HepG2 (cell line): ENCODE results near the gene FRMD4A. TPM values are rescaled to one million over a fixed set of nuclear protein-coding genes. Genes with fewer than 3 reads are reported as not detected.

Source experiments
- ATAC-seq: fragments of 200-7000 bp; cut with Tn5 transposase; 3 replicates; pipeline ENCODE4 v1.9.1; 2020; ENCODE audit warnings: mild to moderate bottlenecking, moderate library complexity
- BruUV-seq: library from RNA; stranded (reverse); fragments of 400-500 nt; replicated peaks from 2 replicates; lab custom pipeline; 2021; lab: Mats Ljungman, UMichigan
- CTCF ChIA-PET: fragments of 300-600 bp; formaldehyde crosslinking; extraction: SDS; loops from one replicate; lab custom pipeline; 2021; ENCODE audit warnings: low total read pairs, inconsistent platforms, low intra/inter-chr PET ratio; lab: Yijun Ruan, JAX
- POLR2A ChIA-PET: fragments of 350-600 bp; sonication (Branson Sonifier 250); formaldehyde crosslinking; loops from one replicate; lab custom pipeline; 2020; ENCODE audit warnings: antibody characterized with exemption, inconsistent platforms; lab: Yijun Ruan, JAX
- DNase-seq: peaks from one replicate; pipeline ENCODE4 v3.0.0-alpha.2; 2015; ENCODE audit warnings: low spot score
- FAIRE-seq: peaks from 3 replicates; lab custom pipeline; 2011; peaks lifted over from hg19 to GRCh38; lab: Jason Lieb, UNC
- H2AFZ ChIP-seq: one replicate; pipeline ENCODE4 v1.6.1; 2011; ENCODE audit warnings: low read length, inconsistent platforms
- H3K27ac ChIP-seq: fragments of 300-600 bp; 3 replicates; pipeline ENCODE4 v1.8.0; 2011; ENCODE audit warnings: mixed run types, mild to moderate bottlenecking, mixed read lengths, low read length, inconsistent platforms; ENCODE audit not compliant: insufficient read depth; ENCODE audit errors: extremely low read length
- H3K27me3 ChIP-seq, 2 experiments: fragments of 200-600 bp in 1 of 2; 2 replicates in 1 of 2; 3 replicates in 1 of 2; pipeline versions ENCODE4 v1.6.0 to v1.8.0; 2011; ENCODE audit warnings: low read length in 2 of 2, mild to moderate bottlenecking in 2 of 2, moderate library complexity in 2 of 2, inconsistent platforms in 1 of 2; ENCODE audit not compliant: insufficient read depth in 2 of 2, control insufficient read depth in 1 of 2
- H3K36me3 ChIP-seq, 2 experiments: fragments of 200-600 bp in 1 of 2; replicated peaks in 1 of 2; 2 replicates in 1 of 2; 3 replicates in 1 of 2; pipeline versions ENCODE4 v1.5.1 to v1.8.0; 2011; ENCODE audit warnings: low read length in 2 of 2, inconsistent platforms in 1 of 2; ENCODE audit not compliant: insufficient read depth in 2 of 2, control insufficient read depth in 1 of 2
- H3K4me1 ChIP-seq: 2 replicates; pipeline ENCODE4 v1.5.1; 2012; ENCODE audit warnings: low read length, inconsistent platforms; ENCODE audit not compliant: insufficient read depth
- H3K4me2 ChIP-seq: 2 replicates; pipeline ENCODE4 v1.6.0; 2011; ENCODE audit warnings: low read depth, low read length, inconsistent platforms
- H3K4me3 ChIP-seq, 3 experiments: fragments of 200-600 bp in 1 of 3; sonication (generic), shearing (Covaris generic) in 1 of 3; replicated peaks in 1 of 3; 2 replicates each; pipeline ENCODE4 v1.5.1; 2011 to 2016; ENCODE audit warnings: low read length in 3 of 3, inconsistent platforms in 2 of 3, low read depth in 2 of 3, mild to moderate bottlenecking in 2 of 3, control low read depth in 1 of 3, mixed read lengths in 1 of 3; ENCODE audit not compliant: insufficient read depth in 1 of 3
- H3K79me2 ChIP-seq: one replicate; pipeline ENCODE4 v1.6.1; 2011; ENCODE audit warnings: low read length, inconsistent platforms; ENCODE audit not compliant: insufficient read depth
- H3K9ac ChIP-seq: 2 replicates; pipeline ENCODE4 v1.6.0; 2011; ENCODE audit warnings: mild to moderate bottlenecking, low read depth, low read length, inconsistent platforms; ENCODE audit not compliant: insufficient read depth
- H3K9me3 ChIP-seq: 2 replicates; pipeline ENCODE4 v1.5.1; 2012; ENCODE audit warnings: mild to moderate bottlenecking, low read length
- H4K20me1 ChIP-seq: 2 replicates; pipeline ENCODE4 v1.6.0; 2011; ENCODE audit warnings: inconsistent platforms, mild to moderate bottlenecking, low read length, moderate library complexity; ENCODE audit not compliant: insufficient read depth
- CBX5 ChIP-seq: sonication (generic); formaldehyde crosslinking; IDR thresholded peaks from 2 replicates; pipeline ENCODE4 v1.4.0; 2020; ENCODE audit warnings: missing genetic modification reagents, borderline replicate concordance
- DMAP1 ChIP-seq: IDR thresholded peaks from 2 replicates; pipeline ENCODE4 v1.6.1; 2016
- FOXK2 ChIP-seq: fragments of 450-650 bp; IDR thresholded peaks from 2 replicates; pipeline ENCODE4 v1.6.1; 2016
- JUN ChIP-seq: sonication (generic); formaldehyde crosslinking; IDR thresholded peaks from 2 replicates; pipeline ENCODE4 v1.4.0; 2020; ENCODE audit warnings: mild to moderate bottlenecking, missing genetic modification reagents
- NCOA5 ChIP-seq: sonication (generic); formaldehyde crosslinking; IDR thresholded peaks from 2 replicates; pipeline ENCODE4 v1.4.0; 2020; ENCODE audit warnings: missing genetic modification reagents
- RARA ChIP-seq: IDR thresholded peaks from 2 replicates; pipeline ENCODE4 v1.6.1; 2016; ENCODE audit warnings: missing genetic modification reagents, missing compliant biosample characterization
- REL ChIP-seq: sonication (generic); formaldehyde crosslinking; conservative IDR thresholded peaks from 2 replicates; pipeline ENCODE4 v1.8.0; 2022; ENCODE audit warnings: mild to moderate bottlenecking, missing genetic modification reagents, moderate library complexity
- SIN3A ChIP-seq: IDR thresholded peaks from 2 replicates; pipeline ENCODE4 v1.6.1; 2011; ENCODE audit warnings: low read depth, mild to moderate bottlenecking, control low read depth, low read length, borderline replicate concordance
- SMAD9 ChIP-seq: sonication (generic); formaldehyde crosslinking; IDR thresholded peaks from 2 replicates; pipeline ENCODE4 v1.5.1; 2020; ENCODE audit warnings: mild to moderate bottlenecking, missing genetic modification reagents
- SMARCE1 ChIP-seq: fragments of 450-650 bp; IDR thresholded peaks from 2 replicates; pipeline ENCODE4 v1.6.1; 2017; ENCODE audit warnings: borderline replicate concordance
- TOPORS ChIP-seq: sonication (generic); formaldehyde crosslinking; IDR thresholded peaks from 2 replicates; pipeline ENCODE4 v1.8.0; 2023; ENCODE audit warnings: mild to moderate bottlenecking, missing genetic modification reagents
- TRIM24 ChIP-seq: sonication (generic); formaldehyde crosslinking; IDR thresholded peaks from 2 replicates; pipeline ENCODE4 v1.8.0; 2022; ENCODE audit warnings: mild to moderate bottlenecking, missing genetic modification reagents
- ZBTB38 ChIP-seq: sonication (generic); formaldehyde crosslinking; IDR thresholded peaks from 2 replicates; pipeline ENCODE4 v1.5.1; 2020; ENCODE audit warnings: mild to moderate bottlenecking, missing genetic modification reagents
- ZFP62 ChIP-seq: sonication (generic); formaldehyde crosslinking; IDR thresholded peaks from 2 replicates; pipeline ENCODE4 v1.4.0; 2020; ENCODE audit warnings: missing genetic modification reagents
- ZNF205 ChIP-seq: IDR thresholded peaks from 2 replicates; pipeline ENCODE4 v1.6.1; 2018; ENCODE audit warnings: missing biosample characterization, missing genetic modification reagents
- ZNF224 ChIP-seq: sonication (generic); formaldehyde crosslinking; IDR thresholded peaks from 2 replicates; pipeline ENCODE4 v1.5.0; 2020; ENCODE audit warnings: mild to moderate bottlenecking, missing genetic modification reagents
- ZNF543 ChIP-seq: sonication (generic); formaldehyde crosslinking; IDR thresholded peaks from 2 replicates; pipeline ENCODE4 v1.4.0; 2020; ENCODE audit warnings: mild to moderate bottlenecking, missing genetic modification reagents
- ZNF607 ChIP-seq: sonication (generic); formaldehyde crosslinking; IDR thresholded peaks from 2 replicates; pipeline ENCODE4 v1.5.1; 2020; ENCODE audit warnings: missing genetic modification reagents, mild to moderate bottlenecking, borderline replicate concordance
- ZNF660 ChIP-seq: sonication (generic); formaldehyde crosslinking; IDR thresholded peaks from 2 replicates; pipeline ENCODE4 v1.5.1; 2020; ENCODE audit warnings: mild to moderate bottlenecking, low read depth, missing genetic modification reagents, borderline replicate concordance
- ZNF841 ChIP-seq: sonication (generic); formaldehyde crosslinking; IDR thresholded peaks from 2 replicates; pipeline ENCODE4 v1.8.1; 2023; ENCODE audit warnings: missing genetic modification reagents, borderline replicate concordance
- WGBS: methylation state at CpG from one replicate; pipeline ENCODE4 v1.1.6; 2017; ENCODE audit warnings: low lambda C conversion rate; 5-methylcytosine and 5-hydroxymethylcytosine counted together
- in situ Hi-C: cut with HindIII; loops from 2 replicates; pipeline ENCODE4 v1.10.0; 2017; ENCODE audit warnings: low pct_unique_long_range_greater_than_20kb; ENCODE audit not compliant: extremely low pct_ligation_motif_present
- intact Hi-C: fragments of 100-400 bp; cut with micrococcal nuclease; formaldehyde crosslinking; loops from one replicate; pipeline ENCODE4 v1.10.0; 2022; ENCODE audit not compliant: unreplicated experiment
- polyA plus RNA-seq, 8 experiments: library from polyadenylated mRNA; depleted of rRNA in 3 of 8; stranded (reverse) in 7 of 8; unstranded in 1 of 8; fragments of >200 nt; fragmentation: Illumina TruSeq in 4 of 8; extraction: Trizol in 4 of 8; gene quantifications; 2 replicates each; pipeline versions ENCODE4 v1.2.1 to v1.2.3, GENCODE V29; 2011 to 2016; ENCODE audit warnings: low read depth in 4 of 8, missing spikeins in 1 of 8, mixed read lengths in 1 of 8; ENCODE audit not compliant: insufficient read depth in 1 of 8
- total RNA-seq, 5 experiments: library from RNA; depleted of rRNA; stranded (reverse); fragments of >200 nt; fragmentation: Illumina TruSeq; extraction: Trizol; gene quantifications; 2 replicates each; pipeline ENCODE4 v1.2.3, GENCODE V29; 2016; ENCODE audit warnings: low read depth in 1 of 5
- TF ChIP-seq, protein P1 (sequence below): sonication (generic); formaldehyde crosslinking; IDR thresholded peaks from 2 replicates; pipeline ENCODE4 v1.5.1; 2020; ENCODE audit warnings: mild to moderate bottlenecking, missing genetic modification reagents, moderate library complexity
- TF ChIP-seq, protein P2 (sequence below): sonication (generic); formaldehyde crosslinking; IDR thresholded peaks from 2 replicates; pipeline ENCODE4 v1.8.1; 2023; ENCODE audit warnings: mild to moderate bottlenecking, inconsistent platforms, moderate library complexity, missing genetic modification reagents, borderline replicate concordance

FRMD4A gene
- total and polyA plus RNA-seq, 2 of the 13 experiments (the other 11 are each of a cell fraction or from before 2014, with no cell fraction given), result 0.09 to 0.26 TPM

DNA sequence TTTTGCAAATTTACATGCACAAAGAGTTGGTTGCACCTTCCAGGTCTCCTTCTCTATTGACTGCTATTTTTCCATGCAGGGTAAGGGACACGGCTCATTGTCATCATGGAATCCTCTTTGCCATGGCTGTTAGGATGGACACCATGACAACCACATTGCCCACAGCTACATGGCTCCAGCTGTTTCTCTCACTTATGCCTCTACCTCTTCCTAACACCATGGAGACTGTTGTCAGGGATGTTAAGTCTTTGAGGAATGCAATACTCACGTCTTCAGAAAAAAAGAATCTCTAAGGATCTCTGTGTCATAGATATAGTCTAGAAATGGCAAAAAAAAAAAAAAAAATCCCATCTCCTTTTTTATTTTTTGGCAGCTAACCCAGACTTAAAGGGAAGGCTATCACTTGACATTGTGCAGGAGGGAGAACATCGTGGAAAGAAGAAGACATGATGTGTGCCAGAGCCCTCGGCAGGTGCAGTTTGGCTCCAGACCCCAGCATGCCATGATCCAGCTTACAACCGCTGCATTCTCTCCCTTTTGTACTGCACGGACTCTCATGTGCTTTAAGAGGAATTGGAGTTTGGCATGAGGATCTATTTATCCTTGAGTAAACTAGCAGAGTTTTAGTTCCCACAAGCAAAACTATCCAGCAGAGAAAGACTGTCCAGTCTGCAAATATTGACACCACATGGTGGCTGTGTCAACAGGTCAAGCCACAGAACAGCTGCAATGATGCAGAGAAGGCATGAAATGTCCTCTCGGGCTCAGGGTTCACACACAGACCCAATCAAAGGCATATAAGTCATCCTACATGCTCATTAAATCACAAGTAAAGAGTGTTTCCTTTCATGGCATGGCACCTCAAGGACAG, 70.8 kb downstream of the FRMD4A start:
- peak; percentile 96 for ATAC-seq
- TF ChIP-seq CBX5 (CRISPR knock-in tag), result 0 out of 2 replicates have a peak, but pooled peaks have one; percentile 27
- TF ChIP-seq RARA (CRISPR knock-in tag), result peak; percentile 82
- no peak for TF ChIP-seq ZBTB38 (CRISPR knock-in tag)
- TF ChIP-seq TRIM24, result no peak
- no peak for TF ChIP-seq SIN3A
- no peak for TF ChIP-seq FOXK2
- TF ChIP-seq ZNF224 (CRISPR knock-in tag), result no peak
- no peak for TF ChIP-seq TOPORS (CRISPR knock-in tag)
- TF ChIP-seq ZNF660, result no peak
- TF ChIP-seq ZNF841 (CRISPR knock-in tag), result no peak
- no peak for TF ChIP-seq REL (CRISPR knock-in tag)
- TF ChIP-seq, protein P1, sequence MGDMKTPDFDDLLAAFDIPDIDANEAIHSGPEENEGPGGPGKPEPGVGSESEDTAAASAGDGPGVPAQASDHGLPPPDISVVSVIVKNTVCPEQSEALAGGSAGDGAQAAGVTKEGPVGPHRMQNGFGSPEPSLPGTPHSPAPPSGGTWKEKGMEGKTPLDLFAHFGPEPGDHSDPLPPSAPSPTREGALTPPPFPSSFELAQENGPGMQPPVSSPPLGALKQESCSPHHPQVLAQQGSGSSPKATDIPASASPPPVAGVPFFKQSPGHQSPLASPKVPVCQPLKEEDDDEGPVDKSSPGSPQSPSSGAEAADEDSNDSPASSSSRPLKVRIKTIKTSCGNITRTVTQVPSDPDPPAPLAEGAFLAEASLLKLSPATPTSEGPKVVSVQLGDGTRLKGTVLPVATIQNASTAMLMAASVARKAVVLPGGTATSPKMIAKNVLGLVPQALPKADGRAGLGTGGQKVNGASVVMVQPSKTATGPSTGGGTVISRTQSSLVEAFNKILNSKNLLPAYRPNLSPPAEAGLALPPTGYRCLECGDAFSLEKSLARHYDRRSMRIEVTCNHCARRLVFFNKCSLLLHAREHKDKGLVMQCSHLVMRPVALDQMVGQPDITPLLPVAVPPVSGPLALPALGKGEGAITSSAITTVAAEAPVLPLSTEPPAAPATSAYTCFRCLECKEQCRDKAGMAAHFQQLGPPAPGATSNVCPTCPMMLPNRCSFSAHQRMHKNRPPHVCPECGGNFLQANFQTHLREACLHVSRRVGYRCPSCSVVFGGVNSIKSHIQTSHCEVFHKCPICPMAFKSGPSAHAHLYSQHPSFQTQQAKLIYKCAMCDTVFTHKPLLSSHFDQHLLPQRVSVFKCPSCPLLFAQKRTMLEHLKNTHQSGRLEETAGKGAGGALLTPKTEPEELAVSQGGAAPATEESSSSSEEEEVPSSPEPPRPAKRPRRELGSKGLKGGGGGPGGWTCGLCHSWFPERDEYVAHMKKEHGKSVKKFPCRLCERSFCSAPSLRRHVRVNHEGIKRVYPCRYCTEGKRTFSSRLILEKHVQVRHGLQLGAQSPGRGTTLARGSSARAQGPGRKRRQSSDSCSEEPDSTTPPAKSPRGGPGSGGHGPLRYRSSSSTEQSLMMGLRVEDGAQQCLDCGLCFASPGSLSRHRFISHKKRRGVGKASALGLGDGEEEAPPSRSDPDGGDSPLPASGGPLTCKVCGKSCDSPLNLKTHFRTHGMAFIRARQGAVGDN (CRISPR knock-in tag), result no peak
- TF ChIP-seq, protein P2, sequence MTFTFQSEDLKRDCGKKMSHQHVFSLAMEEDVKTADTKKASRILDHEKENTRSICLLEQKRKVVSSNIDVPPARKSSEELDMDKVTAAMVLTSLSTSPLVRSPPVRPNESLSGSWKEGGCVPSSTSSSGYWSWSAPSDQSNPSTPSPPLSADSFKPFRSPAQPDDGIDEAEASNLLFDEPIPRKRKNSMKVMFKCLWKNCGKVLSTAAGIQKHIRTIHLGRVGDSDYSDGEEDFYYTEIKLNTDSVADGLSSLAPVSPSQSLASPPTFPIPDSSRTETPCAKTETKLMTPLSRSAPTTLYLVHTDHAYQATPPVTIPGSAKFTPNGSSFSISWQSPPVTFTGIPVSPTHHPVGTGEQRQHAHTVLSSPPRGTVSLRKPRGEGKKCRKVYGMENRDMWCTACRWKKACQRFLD (CRISPR knock-in tag), result no peak
- no peak for TF ChIP-seq NCOA5 (CRISPR knock-in tag)
- no peak for TF ChIP-seq ZFP62 (CRISPR knock-in tag)
- no peak for TF ChIP-seq SMAD9
- TF ChIP-seq DMAP1 (CRISPR knock-in tag), result no peak
- TF ChIP-seq ZNF205, result no peak
- no peak for TF ChIP-seq ZNF607 (CRISPR knock-in tag)
- TF ChIP-seq SMARCE1, result no peak
- TF ChIP-seq JUN (CRISPR knock-in tag), result no peak
- no peak for TF ChIP-seq ZNF543 (CRISPR knock-in tag)

More for the DNA sequence above, 70.8 kb downstream of the FRMD4A start:
- no peaks in the 10 kb centered on the region for H3K79me2 ChIP-seq
- no TSS peak for BruUV-seq
- in situ Hi-C loops (no loop called here), intact Hi-C loops (no loop called here)
- no peak overlapping the region for H3K9ac ChIP-seq
- WGBS, result 1% methylated on average over 7 of the region's 7 CpGs
- H3K4me2 ChIP-seq, result no peak overlapping the region
- no peak overlapping the region for H3K4me3 ChIP-seq
- ChIA-PET CTCF (no interaction called here), POLR2A (no interaction called here)
- H3K27me3 ChIP-seq, result peaks cover 0 to 19% of the 10 kb centered on the region in 2 experiments; a peak in 2 of 5 replicates
- H2AFZ ChIP-seq, result no peak overlapping the region
- FAIRE-seq, result peak; percentile 67
- H3K9me3 ChIP-seq, result no peaks in the 10 kb centered on the region
- no peak overlapping the region for H3K27ac ChIP-seq
- no peaks in the 10 kb centered on the region for H3K36me3 ChIP-seq
- peaks cover 8% of the 10 kb centered on the region for H3K4me1 ChIP-seq
- DNase-seq, result peak; percentile 64
- no peaks in the 10 kb centered on the region for H4K20me1 ChIP-seq
